GM12873 (cell line): Measurements from ENCODE around the gene ITSN2.

Source experiments
- TF ChIP-seq, protein P1 (sequence below): IDR thresholded peaks from 2 replicates; pipeline ENCODE4 v1.5.1; 2012; ENCODE audit warnings: low read depth, mild to moderate bottlenecking, moderate library complexity, low read length, control low read depth; ENCODE audit not compliant: insufficient read depth; ENCODE audit errors: missing control alignments

ITSN2 gene

DNA sequence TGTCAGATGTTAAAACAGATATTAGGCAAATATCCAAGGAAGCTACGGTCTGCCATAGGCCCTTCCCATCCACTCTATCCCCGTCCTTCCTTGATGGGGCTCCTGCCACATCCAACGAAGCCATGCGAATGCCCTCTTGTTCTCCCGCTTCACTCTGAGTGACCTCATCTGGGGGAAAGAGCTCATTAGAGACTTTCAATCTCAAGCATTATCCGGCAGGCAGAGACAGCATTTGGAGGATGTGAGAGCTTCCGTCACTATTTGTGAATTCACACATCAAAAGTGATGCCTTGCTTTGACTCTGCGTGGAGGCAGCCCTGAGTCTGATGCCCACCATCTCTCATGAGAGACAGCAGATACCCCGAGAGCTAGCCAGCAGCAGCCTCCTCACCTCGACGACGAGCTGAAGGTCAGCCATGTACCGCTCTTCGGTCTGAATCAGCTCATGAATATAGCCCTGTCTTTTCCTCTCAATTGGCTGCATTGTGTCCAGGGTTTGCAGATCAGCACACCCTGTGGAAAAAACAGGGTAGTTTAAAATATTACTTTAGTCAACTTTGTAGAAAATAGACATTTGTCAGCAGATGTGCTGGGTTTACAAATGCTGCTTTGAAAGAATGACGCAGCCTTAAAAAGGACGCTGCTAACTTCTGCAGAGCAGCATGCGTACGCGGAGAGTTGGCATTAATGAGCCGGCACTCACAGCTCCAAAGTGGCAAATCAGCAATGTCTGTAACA, 139.6 kb downstream of the ITSN2 start:
- TF ChIP-seq, protein P1, sequence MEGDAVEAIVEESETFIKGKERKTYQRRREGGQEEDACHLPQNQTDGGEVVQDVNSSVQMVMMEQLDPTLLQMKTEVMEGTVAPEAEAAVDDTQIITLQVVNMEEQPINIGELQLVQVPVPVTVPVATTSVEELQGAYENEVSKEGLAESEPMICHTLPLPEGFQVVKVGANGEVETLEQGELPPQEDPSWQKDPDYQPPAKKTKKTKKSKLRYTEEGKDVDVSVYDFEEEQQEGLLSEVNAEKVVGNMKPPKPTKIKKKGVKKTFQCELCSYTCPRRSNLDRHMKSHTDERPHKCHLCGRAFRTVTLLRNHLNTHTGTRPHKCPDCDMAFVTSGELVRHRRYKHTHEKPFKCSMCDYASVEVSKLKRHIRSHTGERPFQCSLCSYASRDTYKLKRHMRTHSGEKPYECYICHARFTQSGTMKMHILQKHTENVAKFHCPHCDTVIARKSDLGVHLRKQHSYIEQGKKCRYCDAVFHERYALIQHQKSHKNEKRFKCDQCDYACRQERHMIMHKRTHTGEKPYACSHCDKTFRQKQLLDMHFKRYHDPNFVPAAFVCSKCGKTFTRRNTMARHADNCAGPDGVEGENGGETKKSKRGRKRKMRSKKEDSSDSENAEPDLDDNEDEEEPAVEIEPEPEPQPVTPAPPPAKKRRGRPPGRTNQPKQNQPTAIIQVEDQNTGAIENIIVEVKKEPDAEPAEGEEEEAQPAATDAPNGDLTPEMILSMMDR: no peak

DNA sequence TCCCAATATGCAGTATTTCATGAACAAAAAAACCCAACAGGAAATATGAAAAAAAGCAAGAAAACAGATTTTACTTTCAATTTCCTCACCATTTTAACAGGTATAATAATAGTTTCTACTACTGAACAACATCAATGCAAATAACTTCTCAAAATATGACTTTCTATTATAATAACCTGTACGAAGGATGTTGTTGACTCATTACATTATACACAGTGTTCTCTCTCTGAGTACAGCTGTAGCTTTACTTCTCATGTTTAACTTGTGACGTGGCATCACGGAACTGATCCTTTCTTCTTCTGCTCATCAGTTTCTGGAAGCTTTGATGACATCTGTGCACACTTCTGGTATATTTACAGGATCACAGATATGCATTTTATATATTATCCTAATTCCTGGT, 145.5 kb downstream of the ITSN2 start:
- TF ChIP-seq, protein P1: no peak

DNA sequence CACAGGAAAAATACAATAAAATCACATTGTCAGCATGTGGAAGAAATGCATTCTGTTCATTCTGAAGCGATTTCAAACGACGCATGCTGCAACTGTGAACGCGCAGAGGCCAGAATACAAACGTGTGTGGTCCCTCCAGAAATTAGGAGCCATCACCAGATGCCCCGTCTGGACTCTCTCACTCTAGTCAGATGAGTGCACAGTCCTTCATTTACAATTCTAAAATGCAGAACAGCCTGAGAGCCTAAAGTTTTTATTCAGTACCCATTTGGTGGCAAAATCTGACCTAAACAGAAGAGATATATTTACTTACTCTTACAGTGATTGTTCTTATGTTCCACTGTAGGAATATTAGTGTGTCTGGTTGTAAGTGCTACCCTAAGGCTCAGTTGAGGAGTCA, 148.9 kb downstream of the ITSN2 start:
- TF ChIP-seq, protein P1: no peak

DNA sequence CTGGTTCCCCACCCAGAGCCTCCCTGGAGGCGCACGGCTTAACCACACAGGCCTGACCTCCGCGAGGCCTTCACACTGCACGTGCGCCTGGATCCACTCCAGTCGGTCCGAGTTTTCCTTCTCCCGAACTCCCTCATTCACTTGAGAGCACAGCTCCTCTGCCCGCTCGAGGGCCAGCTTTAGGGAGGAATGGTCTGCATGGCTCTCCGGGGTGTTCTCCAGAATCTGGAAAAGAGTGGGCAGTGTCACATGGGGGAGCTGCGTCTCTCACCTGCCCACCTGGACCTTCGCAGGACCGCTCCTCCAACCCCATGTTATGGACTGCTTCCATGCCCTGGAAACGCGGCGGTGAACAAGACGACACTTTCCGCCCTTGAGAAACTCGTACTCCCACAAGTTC, 149.6 kb downstream of the ITSN2 start:
- TF ChIP-seq, protein P1: no peak

DNA sequence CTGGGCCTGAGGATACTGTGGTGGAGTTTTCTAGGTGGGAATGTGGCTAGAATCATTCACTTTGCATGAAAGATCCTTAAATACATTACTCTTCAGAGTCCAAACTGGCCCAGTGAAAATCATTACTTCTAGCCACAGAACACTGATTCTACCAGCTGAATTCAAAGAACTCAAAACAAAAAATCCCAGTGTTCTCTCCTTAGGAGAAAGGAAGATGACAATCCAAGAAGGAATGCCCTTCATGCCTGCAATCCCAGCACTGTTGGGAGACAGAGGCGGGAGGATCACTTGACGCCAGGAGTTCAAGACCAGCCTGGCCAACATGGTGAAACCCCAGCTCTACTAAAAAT, 150.3 kb downstream of the ITSN2 start:
- TF ChIP-seq, protein P1: no peak

DNA sequence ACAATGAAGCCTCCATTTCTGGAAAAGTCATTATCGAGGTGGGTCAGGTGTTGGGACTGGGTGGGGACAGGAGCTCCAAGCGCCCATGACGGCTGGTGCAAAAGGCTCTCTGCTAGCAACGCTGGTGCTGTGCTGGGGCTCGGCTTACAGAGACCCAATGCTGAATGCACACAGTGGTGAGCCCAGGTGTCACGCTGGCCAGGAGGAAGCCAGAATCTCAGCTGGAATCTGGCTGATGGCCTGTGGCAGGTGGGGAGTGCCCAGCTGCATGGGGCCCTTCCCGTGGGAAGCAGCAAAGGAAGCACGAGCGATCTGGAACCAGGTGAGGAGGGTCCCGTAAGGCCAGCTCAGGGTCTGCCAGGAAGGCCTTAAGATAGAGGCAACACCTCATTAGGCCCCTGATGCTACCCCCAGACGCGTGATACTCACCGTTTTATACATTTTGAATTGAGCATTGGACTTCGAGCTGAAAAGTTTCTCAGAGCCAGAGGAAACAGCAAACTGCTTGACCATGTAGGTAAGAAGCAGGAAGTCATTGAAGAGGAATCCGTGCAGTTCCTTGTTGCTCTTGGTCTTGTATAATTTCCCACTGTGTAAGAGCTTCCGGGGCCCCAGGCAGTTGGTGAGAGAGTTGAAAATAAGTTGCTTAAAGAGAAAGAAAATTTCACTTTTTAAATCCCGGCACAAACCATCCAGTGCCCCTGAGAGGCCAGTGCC, 150.8 kb downstream of the ITSN2 start:
- TF ChIP-seq, protein P1: no peak

DNA sequence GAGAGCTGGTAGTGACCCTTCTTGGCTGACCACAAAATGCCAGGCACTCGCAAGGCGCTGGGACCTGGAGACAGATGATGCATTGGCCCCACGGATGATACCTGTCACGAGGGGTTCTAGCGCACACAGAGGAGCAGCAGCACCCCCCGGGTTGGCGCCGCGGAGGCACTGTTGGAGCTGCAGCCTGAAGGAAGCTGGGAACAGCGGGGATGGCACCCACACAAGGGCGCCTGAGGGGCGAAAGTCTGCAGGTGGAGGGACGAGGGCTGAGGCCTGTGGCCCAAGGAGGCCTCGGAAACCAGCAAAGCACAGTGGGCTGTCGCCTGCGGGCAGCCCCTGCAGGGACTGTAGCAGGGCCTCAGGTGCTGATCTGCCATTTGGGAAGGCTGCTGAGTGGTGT, 151.8 kb downstream of the ITSN2 start:
- TF ChIP-seq, protein P1: no peak
